Stimulated activated CD8-positive, alpha-beta memory T cell treated with anti-CD3 and anti-CD28 coated beads, Interleukin-12 subunit alpha, Interleukin-12 subunit beta, amount 100 ng/mL, for 1 hour (primary cell): Measurements from ENCODE around the gene SPATA13.

ENCODE experiments used
- DNase-seq: peaks from one replicate; pipeline ENCODE4 v3.0.0-alpha.2; 2020; ENCODE audit warnings: low read depth

The SPATA13 gene

GRCh38 chr13:24223341-24224231, 63.1 kb downstream of the SPATA13 start:
- no peak for DNase-seq

GRCh38 chr13:24224232-24224680, 63.7 kb downstream of the SPATA13 start:
- DNase-seq: no peak

DNA sequence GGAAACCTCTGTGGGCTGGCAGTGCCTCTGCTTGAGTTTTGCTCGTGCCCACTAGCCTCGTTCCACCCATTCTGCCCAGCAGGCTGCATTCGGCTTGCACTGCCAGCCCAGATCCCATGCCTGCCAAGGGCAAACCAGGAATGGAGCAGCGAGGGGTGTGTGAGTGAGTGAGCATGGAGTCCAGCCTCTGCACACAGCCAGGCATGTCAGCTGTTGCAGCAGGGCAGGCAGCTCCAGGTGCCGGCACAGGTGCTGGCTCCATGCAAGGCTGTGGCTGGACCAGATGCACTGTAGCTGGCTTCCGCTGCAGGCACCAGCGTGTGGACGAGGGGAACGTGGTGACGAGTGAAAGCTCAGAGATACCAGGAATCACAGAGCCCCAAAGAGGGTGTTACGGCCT, 64.5 kb downstream of the SPATA13 start:
- no peak for DNase-seq

GRCh38 chr13:24225930-24226329, 65.4 kb downstream of the SPATA13 start:
- no peak for DNase-seq

- DNase-seq: no peak
These were observed 66.2 kb downstream of the SPATA13 start for GRCh38 chr13:24226762-24227161.

GRCh38 chr13:24228852-24229458, 68.4 kb downstream of the SPATA13 start:
- no peak for DNase-seq

DNA sequence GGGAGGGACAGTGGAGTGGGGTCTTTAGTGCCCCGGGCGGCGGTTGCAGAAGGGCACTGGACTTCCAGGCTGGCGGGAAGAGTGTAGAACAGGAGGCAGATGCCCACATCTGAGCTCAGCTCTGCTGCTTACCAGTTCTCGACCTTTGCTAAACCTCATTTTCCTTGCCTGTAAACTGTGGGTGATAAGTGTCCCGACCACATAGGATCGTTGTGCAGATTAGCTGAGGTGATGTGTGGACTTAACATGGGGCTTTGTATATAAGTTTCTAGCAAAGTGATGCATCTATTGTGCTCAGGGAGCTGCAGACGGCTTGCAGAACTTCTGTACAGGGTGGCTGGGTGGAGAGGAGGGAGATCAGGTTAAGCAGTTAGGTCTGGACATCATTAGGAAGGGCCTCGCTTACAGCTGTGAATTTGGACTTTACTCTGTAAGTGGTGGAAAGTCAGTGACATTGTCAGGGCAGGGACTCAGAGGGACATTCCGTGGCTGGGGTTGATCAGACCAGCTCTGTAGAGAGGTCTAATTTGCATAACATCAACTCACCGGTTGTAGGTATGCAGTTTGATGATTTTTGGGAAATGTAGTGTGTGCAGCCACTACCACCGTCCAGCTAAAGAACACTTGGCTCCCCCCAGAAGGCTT, 70.0 kb downstream of the SPATA13 start:
- no peak for DNase-seq

DNA sequence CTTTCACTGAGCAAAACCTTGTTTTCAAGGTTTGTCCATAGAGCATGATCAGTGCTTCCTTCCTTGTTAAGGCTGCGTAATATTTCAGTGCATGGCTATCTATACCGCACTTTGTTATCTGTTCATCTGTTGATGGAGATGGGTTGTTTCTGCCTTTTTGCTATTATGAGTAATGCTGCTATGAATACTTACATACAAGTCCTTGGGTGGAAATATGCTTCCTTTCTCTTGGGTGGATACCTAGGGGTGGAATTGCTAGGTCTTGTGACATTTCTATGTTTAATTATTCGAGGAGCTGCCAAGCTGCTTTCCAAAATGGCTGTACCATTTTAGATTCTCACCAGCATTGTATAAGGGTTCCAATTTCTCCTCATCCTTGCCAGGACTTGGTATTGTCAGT, 70.9 kb downstream of the SPATA13 start:
- no peak for DNase-seq

DNA sequence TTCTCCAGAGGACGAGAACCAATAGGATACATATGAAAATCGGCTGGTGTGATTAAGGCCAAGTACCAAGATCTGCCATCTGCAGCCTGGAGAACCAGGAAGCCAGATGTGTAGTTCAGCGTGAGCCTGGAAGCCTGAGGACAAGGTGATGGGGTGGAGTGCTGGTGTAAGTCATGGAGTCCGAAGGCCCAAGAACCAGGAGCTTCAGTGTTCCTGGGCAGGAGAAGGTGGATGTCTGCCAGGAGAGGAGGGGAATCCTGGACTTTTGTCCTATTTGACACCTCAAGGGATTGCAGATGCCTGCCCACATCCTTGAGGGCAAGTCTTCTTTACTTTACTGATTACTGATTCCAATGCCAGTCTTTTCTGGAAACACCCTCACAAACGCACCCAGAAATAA, 71.5 kb downstream of the SPATA13 start:
- no peak for DNase-seq

DNA sequence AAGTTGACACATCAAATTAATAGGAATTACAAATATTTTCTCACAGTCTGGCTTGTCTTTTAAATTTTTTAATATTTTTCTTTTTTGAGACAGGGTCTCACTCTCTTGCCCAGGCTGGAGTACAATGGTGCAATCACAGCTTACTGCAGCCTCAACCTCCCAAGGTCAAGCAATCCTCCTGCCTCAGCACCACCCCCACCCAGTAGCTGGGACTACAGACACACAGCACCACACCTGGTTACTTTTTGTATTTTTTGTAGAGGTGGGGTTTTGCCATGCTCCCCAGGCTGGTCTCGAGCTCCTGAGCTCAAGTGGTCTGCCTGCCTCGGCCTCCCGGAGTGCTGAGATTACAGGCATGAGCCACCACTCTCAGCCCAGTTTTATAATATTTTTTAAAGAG, 72.0 kb downstream of the SPATA13 start:
- DNase-seq: no peak

DNA sequence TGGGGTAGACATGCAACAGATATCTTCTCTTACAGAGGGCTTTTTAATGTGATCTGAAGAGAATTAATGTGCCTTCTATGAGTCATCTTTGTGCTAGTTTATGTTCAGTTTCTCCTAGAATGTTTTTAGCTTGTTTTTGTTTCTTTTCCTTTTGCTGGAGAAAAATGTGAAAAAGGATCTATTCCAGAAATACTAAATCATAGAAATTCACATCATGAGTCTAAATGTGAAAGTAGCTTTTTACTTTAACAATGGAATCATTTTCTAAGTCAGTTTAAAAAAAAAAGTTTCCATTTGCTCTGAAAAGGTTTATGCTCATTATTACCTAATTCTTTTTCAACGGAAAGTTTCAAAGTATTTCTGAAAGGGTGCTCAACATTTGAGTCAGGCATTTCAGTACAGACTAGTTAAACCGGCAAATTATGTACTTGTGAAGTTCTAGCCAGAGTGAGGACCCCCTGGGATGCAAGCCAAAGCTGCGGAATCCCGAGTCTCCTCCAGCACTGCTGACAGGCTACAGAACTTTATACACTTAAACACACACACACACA, 72.9 kb downstream of the SPATA13 start:
- DNase-seq: no peak

DNA sequence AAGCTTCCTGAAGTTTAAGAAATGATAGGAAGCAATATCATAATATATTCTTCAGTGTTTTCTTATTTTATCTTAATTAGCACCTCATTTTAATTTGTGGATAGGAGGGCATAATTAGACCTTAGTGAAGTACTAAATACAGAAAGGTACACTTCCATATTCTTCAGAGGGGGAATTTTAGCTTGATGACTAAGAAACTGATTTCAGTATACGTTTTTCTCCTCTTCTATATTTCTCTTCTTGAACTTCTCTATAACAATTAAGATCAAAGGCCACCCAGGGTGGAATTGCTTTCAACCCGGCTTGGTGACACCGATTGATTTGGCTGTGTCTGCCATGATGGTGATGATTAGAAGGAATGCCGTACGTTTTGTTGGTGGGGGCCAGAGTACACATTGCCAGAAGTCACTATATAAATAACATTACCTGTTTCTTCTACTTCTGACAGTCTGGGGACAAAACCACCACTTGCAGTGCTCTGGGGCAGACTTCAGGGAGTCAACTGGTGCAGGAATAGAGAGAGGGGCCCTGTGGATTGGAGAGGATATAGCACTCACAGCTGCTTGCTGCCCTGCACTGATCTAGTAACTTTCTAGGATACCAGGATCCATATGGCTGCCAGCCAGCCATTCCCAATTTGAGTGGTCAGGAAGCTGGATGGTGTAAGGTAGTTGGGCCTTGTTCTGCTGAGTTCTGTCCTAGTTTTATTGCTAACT, 73.8 kb downstream of the SPATA13 start:
- no peak for DNase-seq

DNA sequence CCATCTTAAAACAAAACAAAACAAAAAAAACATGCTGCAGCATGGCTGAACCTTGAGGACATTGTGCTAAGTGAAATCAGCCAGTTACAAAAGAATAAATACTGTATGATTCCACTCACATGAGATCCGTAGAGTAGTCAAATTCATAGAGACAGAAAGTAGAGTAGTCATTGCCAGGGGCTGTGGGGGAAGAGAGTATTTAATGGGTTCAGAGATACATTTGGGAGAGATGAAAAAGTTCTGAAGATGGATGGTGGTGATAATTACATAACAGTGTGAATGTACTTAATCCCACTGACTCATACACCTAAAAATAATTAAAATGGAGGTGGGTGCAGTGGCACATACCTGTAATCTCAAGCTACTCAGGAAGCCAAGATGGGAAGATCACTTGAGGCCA, 76.8 kb downstream of the SPATA13 start:
- DNase-seq: no peak

GRCh38 chr13:24241336-24241735, 80.8 kb downstream of the SPATA13 start:
- DNase-seq: no peak

- DNase-seq: no peak
These were observed 81.6 kb downstream of the SPATA13 start for GRCh38 chr13:24242100-24242499.

- DNase-seq: no peak
These were observed 82.8 kb downstream of the SPATA13 start for GRCh38 chr13:24243302-24243701.

GRCh38 chr13:24244802-24245201, 84.3 kb downstream of the SPATA13 start:
- DNase-seq: no peak

GRCh38 chr13:24247016-24247415, 86.5 kb downstream of the SPATA13 start:
- no peak for DNase-seq

DNA sequence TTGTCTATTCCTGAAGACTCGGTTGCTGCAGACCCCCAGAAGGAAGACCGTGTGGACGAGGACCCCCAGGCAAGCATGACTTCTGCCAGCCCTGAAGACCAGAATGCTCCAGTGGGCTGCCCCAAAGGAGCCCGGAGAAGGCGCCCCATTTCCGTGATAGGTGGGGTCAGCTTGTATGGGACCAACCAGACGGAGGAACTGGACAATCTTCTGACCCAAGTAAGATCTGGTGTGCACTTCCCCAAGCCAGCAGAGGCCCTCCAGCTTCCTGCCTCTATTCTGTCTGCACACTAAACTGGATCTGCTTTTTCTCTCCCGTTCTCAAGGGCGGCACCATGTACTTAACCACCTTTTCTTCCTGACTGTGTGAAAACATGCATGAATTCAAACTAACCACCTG, 89.1 kb downstream of the SPATA13 start:
- no peak for DNase-seq

DNA sequence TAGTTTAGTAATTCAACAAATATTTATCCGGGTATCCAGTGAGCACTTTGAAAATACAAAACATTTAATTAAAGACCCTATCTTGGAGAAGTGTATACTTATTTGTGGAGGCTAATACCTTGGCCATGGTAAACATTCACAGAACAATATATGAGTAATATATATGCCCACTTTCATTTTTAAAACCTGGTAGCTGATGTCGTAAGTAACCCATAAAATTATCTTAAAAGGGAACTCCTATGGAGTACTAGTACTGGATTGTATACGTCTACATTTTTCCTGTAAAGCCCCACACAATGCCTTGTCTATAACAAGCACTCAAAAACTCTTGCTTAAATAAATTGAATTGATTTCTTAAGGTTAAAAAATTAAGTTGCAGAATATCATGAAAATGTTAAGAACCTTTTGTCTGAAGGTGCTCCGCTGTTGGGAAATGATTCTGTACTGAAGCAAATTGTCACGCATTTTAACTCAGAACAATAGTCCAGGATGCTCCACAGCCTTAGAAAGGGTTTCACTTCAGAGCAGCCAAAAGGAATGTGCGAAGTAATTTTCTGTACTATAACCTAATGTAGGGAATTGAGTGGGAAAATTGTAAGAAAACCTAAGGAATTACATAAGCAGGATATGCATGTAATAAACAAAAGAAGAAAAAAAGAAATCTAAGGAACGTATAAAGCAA, 90.0 kb downstream of the SPATA13 start:
- no peak for DNase-seq

GRCh38 chr13:24251525-24251924, 91.0 kb downstream of the SPATA13 start:
- peak; percentile 61 for DNase-seq

DNA sequence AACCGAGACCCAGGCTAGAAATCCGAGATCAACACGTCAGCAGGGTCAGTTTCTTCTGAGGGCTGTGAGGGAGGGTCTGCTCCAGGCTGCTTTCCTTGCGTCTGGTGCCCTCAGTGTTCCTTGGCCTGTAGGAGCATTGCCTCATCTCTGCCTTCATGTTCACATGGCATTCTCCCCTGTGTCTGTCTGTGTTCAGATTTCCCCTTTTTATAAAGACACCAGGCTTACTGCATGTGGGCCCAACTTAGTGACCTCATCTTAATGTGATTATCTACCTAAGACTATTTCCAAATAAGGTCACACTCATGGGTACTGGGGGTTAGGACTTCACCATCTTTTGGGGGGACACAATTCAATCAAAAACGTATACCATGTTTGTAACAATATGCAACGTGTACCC, 91.6 kb downstream of the SPATA13 start:
- no peak for DNase-seq
